Cardiac muscle cell (in vitro differentiated cells and primary cell): Measurements from ENCODE around the gene CELF2. TPM values are rescaled to one million over a fixed set of nuclear protein-coding genes. Genes with fewer than 3 reads are reported as not detected.
A peak's percentile ranks its signal among the peaks of the same experiment; 100 is the strongest.

Experiments
- DNase-seq, 2 donors: peaks; one replicate each; pipeline versions ENCODE4 v3.0.0 to v3.0.0-alpha.2; 2010 to 2017; ENCODE audit warnings: low read depth in 1 of 2, low spot score in 1 of 2
- H3K27ac ChIP-seq: fragments of 200-600 bp; sonication (generic); 2 replicates; pipeline ENCODE4 v1.5.1; 2016
- H3K27me3 ChIP-seq: fragments of 200-600 bp; sonication (generic); 2 replicates; pipeline ENCODE4 v1.6.0; 2016; ENCODE audit warnings: control low read depth
- H3K36me3 ChIP-seq: fragments of 200-600 bp; sonication (generic); 2 replicates; pipeline ENCODE4 v1.5.1; 2016; ENCODE audit warnings: control low read depth
- H3K4me1 ChIP-seq: fragments of 200-600 bp; sonication (generic); 2 replicates; pipeline ENCODE4 v1.8.1; 2017; ENCODE audit warnings: low read depth, mild to moderate bottlenecking, mixed run types
- H3K4me3 ChIP-seq: fragments of 200-600 bp; sonication (generic); 2 replicates; pipeline ENCODE4 v1.5.1; 2016; ENCODE audit warnings: mild to moderate bottlenecking
- H3K9me3 ChIP-seq: fragments of 200-600 bp; sonication (generic); 2 replicates; pipeline ENCODE4 v1.5.1; 2017; ENCODE audit warnings: low read depth, mild to moderate bottlenecking, control low read depth
- CTCF ChIP-seq: IDR thresholded peaks from 2 replicates; pipeline ENCODE4 v1.5.1; 2012; ENCODE audit warnings: low read depth, mild to moderate bottlenecking, low read length
- polyA plus RNA-seq: library from polyadenylated mRNA; unstranded; fragments of >200 nt; fragmentation: Nextera tagmentation; extraction: Ambion mirVana; gene quantifications from 2 replicates; pipeline ENCODE4 v1.2.1, GENCODE V29; 2016
- total RNA-seq: library from RNA; depleted of rRNA; stranded (reverse); fragments of >200 nt; gene quantifications from 2 replicates; pipeline ENCODE4 v1.2.3, GENCODE V29; 2016

Gene CELF2
- total and polyA plus RNA-seq, 2 experiments from 2014 or later, result 66.9 to 82.7 TPM

GRCh38 chr10:11145495-11145855 lies 127.8 kb downstream of the CELF2 start:
- no peaks in the 10 kb centered on the region for H3K36me3 ChIP-seq
- no peaks in the 10 kb centered on the region for H3K9me3 ChIP-seq
- no peak for TF ChIP-seq CTCF
- peak overlapping the region; percentile 88 for H3K27ac ChIP-seq
- no peaks in the 10 kb centered on the region for H3K27me3 ChIP-seq
- DNase-seq, result peak; percentile 29 to 58
- H3K4me3 ChIP-seq, result no peak overlapping the region
- H3K4me1 ChIP-seq, result peaks cover 59% of the 10 kb centered on the region

GRCh38 chr10:11146402-11147171 lies 128.9 kb downstream of the CELF2 start:
- TF ChIP-seq CTCF, result no peak
- Histone ChIP-seq H3K9me3 (no peaks in the 10 kb centered on the region), H3K36me3 (no peaks in the 10 kb centered on the region), H3K27ac (peak overlapping the region; percentile 88), H3K4me3 (no peak overlapping the region), H3K27me3 (no peaks in the 10 kb centered on the region), H3K4me1 (peaks cover 59% of the 10 kb centered on the region)
- peak in 1 of 2 donors; percentile 21 for DNase-seq

DNA sequence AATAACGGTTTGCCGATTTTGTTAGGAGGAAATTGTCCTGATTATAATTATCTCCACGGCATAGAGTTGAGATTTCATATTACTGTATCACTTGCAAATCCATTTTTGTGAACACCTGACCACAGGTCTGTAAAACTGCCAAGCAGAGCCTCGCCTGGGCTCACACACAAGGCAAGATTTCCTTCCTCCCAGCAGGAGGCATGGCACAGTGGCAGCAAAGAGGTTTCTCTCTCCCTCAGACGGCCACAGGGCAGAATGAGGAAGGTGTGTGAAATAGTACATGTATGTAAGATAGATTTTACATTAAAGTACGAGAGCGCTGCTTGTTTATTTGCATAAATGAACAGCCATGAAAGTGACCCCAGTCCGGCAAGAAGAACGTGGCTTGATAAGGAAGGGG lies 130.1 kb downstream of the CELF2 start:
- Histone ChIP-seq H3K27ac (peak overlapping the region; percentile 67), H3K27me3 (no peaks in the 10 kb centered on the region), H3K4me1 (peaks cover 59% of the 10 kb centered on the region)

DNA sequence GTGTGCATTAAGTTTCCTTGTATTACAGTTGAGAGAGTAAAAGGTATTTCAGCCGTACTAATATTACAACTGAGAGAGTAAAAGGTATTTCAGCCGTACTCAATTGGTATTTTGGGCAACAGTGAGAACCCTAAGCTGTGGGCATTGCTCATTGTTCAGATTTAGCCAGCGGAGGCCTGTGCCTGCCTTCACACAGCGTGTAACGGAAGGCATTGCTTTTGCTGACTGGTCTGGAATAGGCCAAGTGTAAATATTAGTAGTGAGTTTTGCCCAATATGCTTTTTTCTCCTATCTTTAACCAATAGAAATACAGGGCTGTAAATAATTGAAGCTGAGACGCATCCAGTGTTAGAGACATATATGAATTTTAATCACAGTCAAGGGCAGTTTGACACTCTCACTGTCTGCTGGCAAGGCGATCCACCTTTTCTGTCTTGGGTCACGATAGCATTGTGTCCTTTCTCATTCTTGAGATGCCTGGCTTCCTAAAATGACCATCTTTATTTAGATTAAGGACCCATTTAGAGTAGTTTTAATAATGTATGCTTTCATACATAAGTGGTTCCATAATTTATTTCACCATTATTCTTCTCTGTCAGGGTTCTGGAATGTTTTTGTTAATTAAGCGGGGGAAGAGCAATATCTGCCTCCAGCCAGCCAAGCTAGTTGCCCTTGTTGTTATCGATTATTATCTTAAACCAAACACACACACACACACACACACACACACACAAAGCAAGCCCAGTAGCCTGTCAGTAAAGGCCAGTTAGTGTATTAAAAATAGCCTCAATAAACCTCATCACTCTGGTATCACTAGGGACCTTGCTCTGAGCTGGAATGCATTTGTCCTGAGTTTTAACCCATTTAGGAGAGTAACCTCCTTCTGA lies 130.7 kb downstream of the CELF2 start:
- Histone ChIP-seq H3K4me1 (peaks cover 60% of the 10 kb centered on the region), H3K27ac (peak overlapping the region; percentile 67), H3K36me3 (no peaks in the 10 kb centered on the region), H3K27me3 (no peaks in the 10 kb centered on the region), H3K9me3 (no peaks in the 10 kb centered on the region), H3K4me3 (no peak overlapping the region)
- DNase-seq, result peak in 1 of 2 donors; percentile 36
- TF ChIP-seq CTCF, result no peak

More for the DNA sequence above, 130.1 kb downstream of the CELF2 start:
- TF ChIP-seq CTCF, result no peak
- Histone ChIP-seq H3K9me3 (no peaks in the 10 kb centered on the region), H3K36me3 (no peaks in the 10 kb centered on the region), H3K4me3 (no peak overlapping the region)
- DNase-seq, result no peak

GRCh38 chr10:11149807-11150141 lies 132.1 kb downstream of the CELF2 start:
- Histone ChIP-seq H3K36me3 (no peaks in the 10 kb centered on the region), H3K4me3 (no peak overlapping the region), H3K4me1 (peaks cover 71% of the 10 kb centered on the region), H3K27ac (peak overlapping the region; percentile 67), H3K27me3 (no peaks in the 10 kb centered on the region), H3K9me3 (no peaks in the 10 kb centered on the region)
- TF ChIP-seq CTCF, result no peak
- no peak for DNase-seq
